Glomerular endothelial cell (primary cell): ENCODE data around the gene RTL5. TPM values are rescaled to one million over a fixed set of nuclear protein-coding genes. Genes with fewer than 3 reads are reported as not detected.
A peak's percentile ranks its signal among the peaks of the same experiment; 100 is the strongest.

Experiments
- DNase-seq: peaks from one replicate; pipeline ENCODE4 v3.0.0-alpha.2; 2011; ENCODE audit warnings: low read depth, low spot score; ENCODE audit errors: extremely low read depth
- total RNA-seq: library from RNA; depleted of rRNA; stranded (reverse); fragments of >200 nt; gene quantifications from 2 replicates; pipeline ENCODE4 v1.2.3, GENCODE V29; 2015

The RTL5 gene
- total RNA-seq, 1 donor from 2014 or later, result 1.6 TPM

GRCh38 chrX:72130156-72130761 lies 1.5 kb downstream of the RTL5 start:
- DNase-seq, result no peak

- DNase-seq, result no peak
These were observed 2.1 kb downstream of the RTL5 start for GRCh38 chrX:72129661-72130060.

- DNase-seq, result no peak
These were observed 2.8 kb downstream of the RTL5 start for GRCh38 chrX:72128881-72129280.

- no peak for DNase-seq
These were observed 3.4 kb downstream of the RTL5 start for GRCh38 chrX:72128183-72128834.

- DNase-seq, result no peak
These were observed 4.4 kb downstream of the RTL5 start for GRCh38 chrX:72127332-72127731.

GRCh38 chrX:72126539-72127140 lies 5.1 kb downstream of the RTL5 start:
- DNase-seq, result peak; percentile 74

- no peak for DNase-seq
These were observed 5.7 kb downstream of the RTL5 start for GRCh38 chrX:72126048-72126415.

GRCh38 chrX:72125331-72126047 lies 6.2 kb downstream of the RTL5 start:
- no peak for DNase-seq

- DNase-seq, result no peak
These were observed 7.0 kb downstream of the RTL5 start for GRCh38 chrX:72124540-72125201.

- DNase-seq, result no peak
These were observed 8.1 kb downstream of the RTL5 start for GRCh38 chrX:72123471-72124185.

GRCh38 chrX:72122621-72123337 lies 8.9 kb downstream of the RTL5 start:
- DNase-seq, result no peak

- no peak for DNase-seq
These were observed 10.3 kb downstream of the RTL5 start for GRCh38 chrX:72121383-72121782.

GRCh38 chrX:72120837-72121236 lies 10.9 kb downstream of the RTL5 start:
- DNase-seq, result no peak

- no peak for DNase-seq
These were observed 14.0 kb downstream of the RTL5 start for GRCh38 chrX:72117636-72118210.

- no peak for DNase-seq
These were observed 16.3 kb downstream of the RTL5 start for GRCh38 chrX:72115380-72115779.

- DNase-seq, result no peak
These were observed 16.9 kb downstream of the RTL5 start for GRCh38 chrX:72114807-72115206.

- DNase-seq, result no peak
These were observed 17.4 kb downstream of the RTL5 start for GRCh38 chrX:72114306-72114705.

GRCh38 chrX:72113461-72113860 lies 18.3 kb downstream of the RTL5 start:
- DNase-seq, result no peak

- no peak for DNase-seq
These were observed 20.6 kb downstream of the RTL5 start for GRCh38 chrX:72110876-72111708.
